ENCODE results near the gene NSF.
"Not testable (repeated sequence)": the region's sequence is repeated elsewhere in the genome, so short reads cannot be mapped to it uniquely, and the experiment has no call there.

DNA sequence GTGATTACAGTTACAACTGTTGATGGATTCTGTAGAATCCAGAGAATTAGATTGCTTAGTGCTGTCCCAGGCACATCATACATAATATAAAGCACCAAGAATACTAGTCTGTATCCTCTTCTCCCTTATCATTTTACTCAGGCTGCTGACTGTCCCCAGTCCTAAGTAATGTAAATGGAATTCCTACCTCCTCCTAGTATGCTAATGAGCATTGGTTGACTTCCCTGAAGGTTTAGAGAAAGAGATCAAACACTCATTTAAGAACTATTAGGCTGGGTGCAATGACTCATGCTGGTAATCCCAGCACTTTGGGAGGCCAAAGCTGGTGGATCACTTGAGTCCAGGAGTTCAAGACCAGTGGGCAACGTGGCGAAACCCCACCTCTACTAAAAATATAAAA is 37.0 kb downstream of the NSF start:
- not testable (repeated sequence) for TF ChIP-seq CTCF (IDR thresholded peaks at IDR 0.05; ENCODE audit: low read depth, low read length); EZH2phosphoT487 (IDR thresholded peaks at IDR 0.05; ENCODE audit: low read depth)

All from OCI-LY3 (cell line).